ENCODE measurements around the gene AKR1E2.

GRCh38 chr10:4803822-4804221 is 22.2 kb upstream of the AKR1E2 start:
- TF ChIP-seq CTCF (IDR thresholded peaks at IDR 0.05): no peak
- no peak for TF ChIP-seq POLR2A (IDR thresholded peaks at IDR 0.05)

All from body of pancreas (tissue), 4 donors.